ENCODE measurements around the gene DEPDC4.
A peak's percentile ranks its signal among the peaks of the same experiment; 100 is the strongest.
"Not testable (repeated sequence)": the region's sequence is repeated elsewhere in the genome, so short reads cannot be mapped to it uniquely, and the experiment has no call there.

DEPDC4 gene

GRCh38 chr12:100266835-100267602, at the start of gene DEPDC4, which contains the start of gene SCYL2:
Gene DEPDC4 (minus strand): TSS chr12:100267079. CDS start chr12:100267076, 3 bp downstream.
Gene SCYL2 (plus strand): TSS chr12:100267177. CDS start chr12:100282971, 15,794 bp downstream.
- DNase-seq, result peak; percentile 90

DNA sequence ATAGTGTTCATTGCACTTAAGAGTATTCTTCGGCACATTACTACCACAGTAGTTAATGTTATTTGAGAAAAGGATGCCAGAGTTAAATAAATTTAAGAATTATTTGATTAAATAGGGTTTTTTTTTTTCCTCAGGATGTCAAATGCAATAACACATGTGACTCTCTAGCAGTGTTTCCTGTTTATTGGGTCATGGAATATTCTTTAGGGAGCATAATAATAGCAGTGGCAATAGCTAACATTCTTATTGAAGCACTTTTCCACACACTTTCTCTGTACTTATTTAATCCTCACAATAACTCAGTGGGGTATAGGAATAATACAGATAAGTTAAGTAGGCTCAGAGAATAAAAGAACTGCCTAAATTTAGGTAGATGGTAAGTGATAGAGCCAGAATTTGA, 44.4 kb upstream of the DEPDC4 start:
- DNase-seq, result no peak

GRCh38 chr12:100308138-100308537, 41.3 kb upstream of the DEPDC4 start:
- DNase-seq, result not testable (repeated sequence)

DNA sequence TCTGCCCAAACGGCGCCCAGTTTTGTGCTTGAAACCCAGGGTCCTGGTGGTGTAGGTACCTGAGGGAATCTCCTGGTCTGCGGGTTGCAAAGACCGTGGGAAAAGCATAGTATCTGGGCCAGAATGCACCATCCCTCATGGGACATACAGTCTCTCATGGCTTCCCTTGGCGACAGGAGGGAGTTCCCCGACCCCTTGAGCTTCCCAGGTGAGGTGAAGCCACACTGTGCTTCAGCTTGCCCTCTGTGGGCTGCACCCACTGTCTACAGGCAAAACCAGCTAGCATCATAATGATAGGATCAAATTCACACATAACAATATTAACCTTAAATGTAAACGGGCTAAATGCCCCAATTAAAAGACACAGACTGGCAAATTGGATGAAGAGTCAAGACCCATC, 37.5 kb upstream of the DEPDC4 start:
- DNase-seq, result not testable (repeated sequence)

GRCh38 chr12:100303831-100304230, 37.0 kb upstream of the DEPDC4 start:
- DNase-seq, result no peak

- DNase-seq, result no peak
These were observed 35.2 kb upstream of the DEPDC4 start for GRCh38 chr12:100302081-100302480.

GRCh38 chr12:100295764-100296555, 29.1 kb upstream of the DEPDC4 start:
- no peak for DNase-seq

GRCh38 chr12:100294366-100294765, 27.5 kb upstream of the DEPDC4 start:
- DNase-seq, result not testable (repeated sequence)

GRCh38 chr12:100293017-100293416, 26.1 kb upstream of the DEPDC4 start:
- DNase-seq, result no peak

- DNase-seq, result no peak
These were observed 23.1 kb upstream of the DEPDC4 start for GRCh38 chr12:100290016-100290415.

GRCh38 chr12:100289038-100289437, 22.2 kb upstream of the DEPDC4 start:
- DNase-seq, result no peak

GRCh38 chr12:100284556-100284955, 17.7 kb upstream of the DEPDC4 start:
- DNase-seq, result not testable (repeated sequence)

GRCh38 chr12:100279607-100280244, 12.8 kb upstream of the DEPDC4 start:
- no peak for DNase-seq

DNA sequence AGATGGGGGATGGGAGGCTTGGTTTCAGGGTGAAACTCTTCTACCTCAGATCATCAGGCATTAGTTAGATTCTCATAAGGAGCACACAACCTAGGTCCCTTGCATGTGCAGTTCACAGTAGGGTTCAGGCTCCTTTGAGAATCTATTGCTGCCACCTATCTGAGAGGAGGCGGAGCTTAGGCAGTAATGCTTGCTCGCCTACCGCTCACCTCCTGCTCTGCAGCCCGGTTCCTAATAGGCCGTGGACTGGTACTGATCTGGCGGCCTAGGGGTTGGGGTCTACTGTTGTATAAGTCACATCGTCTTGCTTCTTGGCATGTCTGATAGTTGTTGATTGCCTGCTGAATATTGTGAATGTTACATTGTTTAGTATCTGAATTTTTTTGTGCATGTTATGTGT, 12.3 kb upstream of the DEPDC4 start:
- no peak for DNase-seq

DNA sequence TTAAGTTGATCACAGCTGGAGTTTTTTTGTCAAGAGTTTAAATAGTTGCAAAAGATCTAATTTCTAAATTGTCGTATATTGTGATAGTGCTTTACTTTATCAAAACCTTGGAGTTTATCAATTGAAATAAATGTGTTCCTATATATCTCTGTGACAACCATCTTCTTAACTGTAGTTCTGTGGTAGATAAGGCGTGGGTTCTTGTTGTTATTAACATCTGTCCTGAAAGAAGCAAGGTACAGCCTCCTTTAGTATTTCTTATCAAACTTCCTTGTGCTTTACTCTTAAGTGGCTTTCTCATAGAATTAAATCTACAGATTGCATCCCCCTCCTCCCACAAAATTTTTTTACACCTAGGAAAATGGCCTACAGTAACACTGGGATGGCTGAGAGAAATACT, 7.4 kb upstream of the DEPDC4 start:
- DNase-seq, result no peak

DNA sequence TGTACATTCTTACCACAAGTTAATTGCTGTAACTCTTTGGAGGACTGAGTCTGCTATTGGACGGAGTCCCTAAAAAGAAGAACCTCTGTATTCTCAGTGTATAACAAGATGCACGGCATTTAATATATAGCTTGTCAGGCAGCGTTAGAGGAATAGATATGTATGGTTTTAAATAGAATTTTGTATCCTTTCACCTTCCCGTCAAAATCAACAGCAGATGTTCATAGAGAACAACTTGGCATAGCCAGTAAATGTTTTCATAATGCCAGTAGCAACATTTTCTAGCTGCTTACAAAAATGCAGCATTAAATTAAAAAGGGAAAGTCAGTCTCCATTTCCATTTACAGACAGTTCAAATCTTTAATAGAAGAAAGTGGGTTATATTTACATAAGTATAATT, 6.9 kb upstream of the DEPDC4 start:
- DNase-seq, result no peak

GRCh38 chr12:100268835-100269564, 2.1 kb upstream of the DEPDC4 start:
- DNase-seq, result no peak

- DNase-seq, result no peak
These were observed 863 bp upstream of the DEPDC4 start for GRCh38 chr12:100267603-100268281.

GRCh38 chr12:100266585-100266834, 369 bp downstream of the DEPDC4 start:
- DNase-seq, result no peak

- DNase-seq, result no peak
These were observed 921 bp downstream of the DEPDC4 start for GRCh38 chr12:100265732-100266584.

GRCh38 chr12:100265107-100265506, 1.8 kb downstream of the DEPDC4 start:
- not testable (repeated sequence) for DNase-seq

DNA sequence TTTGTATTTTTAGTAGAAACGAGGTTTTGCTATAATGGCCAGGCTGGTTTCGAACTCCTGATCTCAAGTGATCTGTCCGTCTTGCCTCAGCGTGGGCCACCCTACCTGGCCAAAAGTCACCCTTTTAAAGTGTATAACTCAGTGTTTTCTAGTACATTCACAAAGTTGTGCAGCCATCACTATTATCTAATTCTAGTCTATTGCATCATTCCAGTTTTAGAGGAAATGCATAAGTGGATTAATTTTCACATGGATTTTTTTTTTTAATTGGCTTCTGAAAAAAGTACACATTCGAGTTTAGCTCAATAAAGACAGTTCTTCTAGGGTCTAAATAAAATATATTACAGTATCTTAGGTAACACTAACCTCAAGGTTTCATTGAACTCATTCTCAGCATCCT, 3.7 kb downstream of the DEPDC4 start:
- no peak for DNase-seq

Measured in SHP77 treated with DMSO at 0.1 percent for 48 hours (cell line).